KBM-7 (cell line): ENCODE data around the gene RBBP5.

Experiments used
- DNase-seq: peaks from one replicate; pipeline ENCODE4 v3.0.0-alpha.2; 2015
- in situ Hi-C: fragments of 300-500 bp; cut with MboI; formaldehyde crosslinking; loops from 2 replicates; pipeline ENCODE4 v1.14.3; 2020; ENCODE audit warnings: low sequenced_read_pairs, low pct_unique_long_range_greater_than_20kb, mixed read lengths

Gene RBBP5

DNA sequence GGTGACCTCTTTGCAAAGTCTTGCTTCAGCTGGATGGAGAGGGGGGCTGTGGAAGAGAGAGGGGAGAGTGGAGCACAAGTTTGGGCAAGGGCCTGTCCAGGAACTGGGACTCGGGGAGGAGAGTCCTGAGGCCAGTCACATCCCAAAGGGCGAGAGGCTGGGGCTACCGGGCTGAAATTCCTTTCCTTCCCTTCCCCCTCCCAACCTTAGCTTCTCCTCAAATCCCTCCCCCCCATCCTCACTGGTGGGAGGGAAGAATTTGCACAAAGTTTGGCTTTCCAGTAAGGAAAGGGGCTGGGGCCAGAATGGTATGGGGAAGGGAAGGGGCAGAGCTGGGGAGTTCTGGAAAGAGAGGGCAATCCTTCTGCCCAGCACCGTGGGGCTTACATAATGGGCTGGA is 77.9 kb downstream of the RBBP5 start:
- in situ Hi-C loops, result no loop called here
- DNase-seq, result no peak

GRCh38 chr1:205042911-205043806 is 78.6 kb downstream of the RBBP5 start, which contains the start of gene CNTN2:
TSS of gene CNTN2 (plus strand) at chr1:205043212. CDS start at chr1:205053186, 9,974 bp downstream.
- in situ Hi-C loops, result no loop called here
- no peak for DNase-seq

- DNase-seq, result no peak
- in situ Hi-C loops, result no loop called here
Observed at GRCh38 chr1:205041998-205042910, 79.5 kb downstream of the RBBP5 start.

DNA sequence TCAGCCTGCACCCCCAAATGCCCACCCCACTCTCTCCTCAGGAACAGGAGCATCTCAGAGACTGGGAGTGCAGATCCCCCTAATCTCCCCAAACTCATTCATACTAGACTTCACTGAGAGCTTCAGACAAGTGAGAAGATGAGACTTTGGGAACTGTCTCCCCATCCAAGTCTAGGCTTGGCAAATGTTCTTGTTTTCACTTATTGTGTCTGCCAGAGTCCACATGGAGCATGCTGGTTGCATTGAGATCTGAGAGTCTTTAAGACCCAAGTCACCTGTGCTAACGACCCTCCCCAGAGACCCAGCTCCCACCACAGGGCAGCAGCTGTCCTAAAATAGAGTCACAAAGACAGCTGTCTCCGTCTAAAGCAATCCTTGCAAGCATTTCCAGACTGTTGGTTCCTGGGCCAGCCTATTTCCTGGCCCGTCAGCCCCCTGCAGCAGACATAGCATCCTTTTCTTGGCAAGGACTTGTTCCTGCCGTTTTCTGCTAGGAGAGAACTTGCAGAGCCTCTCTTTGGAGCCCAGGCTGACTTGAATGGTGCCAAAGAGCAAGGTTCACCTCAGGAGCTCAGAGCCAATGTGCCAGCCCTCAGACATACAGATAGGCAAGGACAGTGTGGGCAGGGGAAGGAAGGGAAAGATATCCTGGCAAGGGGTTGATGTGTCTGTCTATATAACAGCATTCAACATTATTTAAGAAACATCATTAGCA is 80.6 kb downstream of the RBBP5 start:
- in situ Hi-C loops, result no loop called here
- no peak for DNase-seq

GRCh38 chr1:205038132-205038786 is 83.5 kb downstream of the RBBP5 start:
- DNase-seq, result no peak
- in situ Hi-C loops, result no loop called here

- DNase-seq, result no peak
- in situ Hi-C loops, result no loop called here
Observed at GRCh38 chr1:205037539-205037938, 84.2 kb downstream of the RBBP5 start.
